22Rv1 (cell line): Measurements from ENCODE around the gene CNNM2.

Source experiments
- H3K27ac ChIP-seq: fragments of 450-650 bp; 2 replicates; pipeline ENCODE4 v1.5.1; 2017
- CTCF ChIP-seq: fragments of 450-650 bp; IDR thresholded peaks from 2 replicates; pipeline ENCODE4 v1.5.1; 2017; ENCODE audit warnings: mild to moderate bottlenecking
- ZFX ChIP-seq: fragments of 450-650 bp; IDR thresholded peaks from 2 replicates; pipeline ENCODE4 v1.6.1; 2017; ENCODE audit warnings: antibody characterized with exemption, borderline replicate concordance

Gene CNNM2

GRCh38 chr10:102914781-102915180 is 3.3 kb upstream of the CNNM2 start:
- H3K27ac ChIP-seq: no peak overlapping the region
- TF ChIP-seq CTCF (no peak), ZFX (no peak)

GRCh38 chr10:102916173-102916572 is 1.9 kb upstream of the CNNM2 start:
- no peak overlapping the region for H3K27ac ChIP-seq
- TF ChIP-seq ZFX: no peak
- TF ChIP-seq CTCF: no peak

- peak overlapping the region; percentile 83 for H3K27ac ChIP-seq
- TF ChIP-seq ZFX (no peak), CTCF (peak; percentile 97)
Measured at GRCh38 chr10:102917314-102917961, 656 bp upstream of the CNNM2 start.

- TF ChIP-seq CTCF (0 out of 2 replicates have a peak, but pooled peaks have one; percentile 20), ZFX (no peak)
- peak overlapping the region; percentile 83 for H3K27ac ChIP-seq
Measured at GRCh38 chr10:102918817-102919245, 737 bp downstream of the CNNM2 start.

GRCh38 chr10:102919246-102919959 is 1.3 kb downstream of the CNNM2 start:
- TF ChIP-seq ZFX (no peak), CTCF (no peak)
- H3K27ac ChIP-seq: no peak overlapping the region

GRCh38 chr10:102919992-102920739 is 2.1 kb downstream of the CNNM2 start:
- no peak overlapping the region for H3K27ac ChIP-seq
- TF ChIP-seq CTCF (no peak), ZFX (no peak)

- no peak for TF ChIP-seq ZFX
- no peak for TF ChIP-seq CTCF
Measured at GRCh38 chr10:102923601-102924000, 5.5 kb downstream of the CNNM2 start.

More at GRCh38 chr10:102923601-102924000, 5.5 kb downstream of the CNNM2 start:
- H3K27ac ChIP-seq: no peak overlapping the region
